DND-41 (cell line): ENCODE data around the gene RETSAT.

Experiments
- ATAC-seq: fragments of 200-7000 bp; cut with Tn5 transposase; 3 replicates; pipeline ENCODE4 v1.9.1; 2021; ENCODE audit warnings: low read depth; ENCODE audit not compliant: insufficient read depth
- DNase-seq: peaks from one replicate; pipeline ENCODE4 v3.0.0-alpha.2; 2020
- H2AFZ ChIP-seq: 2 replicates; pipeline ENCODE4 v1.6.0; 2012; ENCODE audit warnings: low read depth, low read length
- H3K27ac ChIP-seq: 2 replicates; pipeline ENCODE4 v1.5.1; 2012; ENCODE audit warnings: low read length, inconsistent platforms
- H3K27me3 ChIP-seq: fragments of 200-600 bp; sonication (generic); 2 replicates; pipeline ENCODE4 v1.6.0; 2012; ENCODE audit warnings: low read length, mild to moderate bottlenecking, inconsistent platforms; ENCODE audit not compliant: insufficient read depth, poor library complexity
- H3K36me3 ChIP-seq: 2 replicates; pipeline ENCODE4 v1.5.1; 2012; ENCODE audit warnings: low read length, inconsistent platforms; ENCODE audit not compliant: insufficient read depth
- H3K4me1 ChIP-seq: 2 replicates; pipeline ENCODE4 v1.5.1; 2012; ENCODE audit warnings: mild to moderate bottlenecking, low read length; ENCODE audit not compliant: insufficient read depth
- H3K4me2 ChIP-seq: 2 replicates; pipeline ENCODE4 v1.6.0; 2012; ENCODE audit warnings: mild to moderate bottlenecking, moderate library complexity, low read length, inconsistent platforms; ENCODE audit not compliant: insufficient read depth
- H3K4me3 ChIP-seq, 2 experiments: fragments of 200-600 bp in 1 of 2; shearing (Covaris generic) in 1 of 2; 2 replicates each; pipeline ENCODE4 v1.5.1; 2012 to 2016; ENCODE audit warnings: inconsistent platforms in 2 of 2, low read length in 2 of 2, mild to moderate bottlenecking in 2 of 2, low read depth in 1 of 2, moderate library complexity in 1 of 2
- H3K79me2 ChIP-seq: 2 replicates; pipeline ENCODE4 v1.6.0; 2012; ENCODE audit warnings: low read length, inconsistent platforms; ENCODE audit not compliant: insufficient read depth
- H3K9ac ChIP-seq: 2 replicates; pipeline ENCODE4 v1.6.0; 2012; ENCODE audit warnings: low read depth, mild to moderate bottlenecking, inconsistent platforms, low read length, moderate library complexity
- H3K9me3 ChIP-seq: 2 replicates; pipeline ENCODE4 v1.5.1; 2012; ENCODE audit warnings: low read length, moderate library complexity, mild to moderate bottlenecking, inconsistent platforms; ENCODE audit not compliant: insufficient read depth, severe bottlenecking
- H4K20me1 ChIP-seq: 2 replicates; pipeline ENCODE4 v1.6.0; 2012; ENCODE audit warnings: low read length; ENCODE audit not compliant: insufficient read depth
- CTCF ChIP-seq: IDR thresholded peaks from 2 replicates; pipeline ENCODE4 v1.5.1; 2012; ENCODE audit warnings: borderline replicate concordance, low read length, moderate library complexity, mild to moderate bottlenecking; ENCODE audit not compliant: poor library complexity, severe bottlenecking; ENCODE audit errors: extremely low read depth
- EZH2 ChIP-seq: IDR thresholded peaks from 3 replicates; pipeline ENCODE4 v1.6.1; 2012; ENCODE audit warnings: borderline replicate concordance, low read depth, mild to moderate bottlenecking, moderate library complexity, low read length, inconsistent platforms; ENCODE audit not compliant: severe bottlenecking

RETSAT gene

GRCh38 chr2:85394976-85395375 lies 40.6 kb upstream of the RETSAT start:
- no peak overlapping the region for H3K9ac ChIP-seq
- no peaks in the 10 kb centered on the region for H3K9me3 ChIP-seq
- peaks cover 85% of the 10 kb centered on the region for H3K36me3 ChIP-seq
- DNase-seq (no peak), ATAC-seq (no peak)
- peak overlapping the region; percentile 46; the same call in 1 of the 2 replicates for H3K27ac ChIP-seq
- no peaks in the 10 kb centered on the region for H3K79me2 ChIP-seq
- TF ChIP-seq EZH2, result no peak
- no peak for TF ChIP-seq CTCF
- no peak overlapping the region for H2AFZ ChIP-seq
- no peaks in the 10 kb centered on the region for H4K20me1 ChIP-seq
- H3K4me3 ChIP-seq, result no peak overlapping the region
- H3K27me3 ChIP-seq, result no peaks in the 10 kb centered on the region
- no peaks in the 10 kb centered on the region for H3K4me1 ChIP-seq
- H3K4me2 ChIP-seq, result no peak overlapping the region

GRCh38 chr2:85394261-85394681 lies 39.9 kb upstream of the RETSAT start:
- H3K9me3 ChIP-seq, result no peaks in the 10 kb centered on the region
- no peaks in the 10 kb centered on the region for H3K79me2 ChIP-seq
- no peak for ATAC-seq
- no peaks in the 10 kb centered on the region for H3K27me3 ChIP-seq
- H3K4me1 ChIP-seq, result no peaks in the 10 kb centered on the region
- no peak overlapping the region for H3K4me2 ChIP-seq
- H3K36me3 ChIP-seq, result peaks cover 87% of the 10 kb centered on the region
- TF ChIP-seq CTCF, result no peak
- TF ChIP-seq EZH2, result no peak
- no peak for DNase-seq
- H2AFZ ChIP-seq, result no peak overlapping the region
- H3K9ac ChIP-seq, result no peak overlapping the region
- H3K4me3 ChIP-seq, result no peak overlapping the region
- H3K27ac ChIP-seq, result peak overlapping the region; percentile 61
- no peaks in the 10 kb centered on the region for H4K20me1 ChIP-seq

- H3K27ac ChIP-seq, result peak overlapping the region; percentile 61
- ATAC-seq, result no peak
- no peaks in the 10 kb centered on the region for H3K79me2 ChIP-seq
- no peak overlapping the region for H3K9ac ChIP-seq
- no peaks in the 10 kb centered on the region for H4K20me1 ChIP-seq
- no peaks in the 10 kb centered on the region for H3K4me1 ChIP-seq
- DNase-seq, result no peak
- H3K9me3 ChIP-seq, result no peaks in the 10 kb centered on the region
- no peaks in the 10 kb centered on the region for H3K27me3 ChIP-seq
- no peak for TF ChIP-seq CTCF
- no peak for TF ChIP-seq EZH2
- H3K4me2 ChIP-seq, result no peak overlapping the region
- no peak overlapping the region for H3K4me3 ChIP-seq
- peaks cover 87% of the 10 kb centered on the region for H3K36me3 ChIP-seq
- no peak overlapping the region for H2AFZ ChIP-seq
These were observed 39.5 kb upstream of the RETSAT start for GRCh38 chr2:85393836-85394235.
